BLaER1 treated with 17β-estradiol and CSF1 and Interleukin-3, amounts not matched to agents 10 nM and 100 nM (cell line): ENCODE measurements around the gene AGAP1.

Experiments
- H3K27ac ChIP-seq, 11 experiments: shearing (Covaris generic); formaldehyde crosslinking; 2 replicates each; pipeline ENCODE4 v1.8.1; 2022
- H3K27me3 ChIP-seq, 11 experiments: shearing (Covaris generic); formaldehyde crosslinking; 2 replicates each; pipeline ENCODE4 v1.8.1; 2022
- H3K36me3 ChIP-seq, 11 experiments: shearing (Covaris generic); formaldehyde crosslinking; 2 replicates each; pipeline ENCODE4 v1.8.1; 2022
- H3K4me1 ChIP-seq, 10 experiments: shearing (Covaris generic); formaldehyde crosslinking; 2 replicates each; pipeline ENCODE4 v1.8.1; 2022
- H3K4me2 ChIP-seq, 11 experiments: shearing (Covaris generic); formaldehyde crosslinking; 2 replicates each; pipeline ENCODE4 v1.8.1; 2022
- H3K4me3 ChIP-seq, 10 experiments: shearing (Covaris generic); formaldehyde crosslinking; 2 replicates each; pipeline ENCODE4 v1.8.1; 2022
- H3K9ac ChIP-seq, 11 experiments: shearing (Covaris generic); formaldehyde crosslinking; 2 replicates each; pipeline ENCODE4 v1.8.1; 2022
- H3K9me3 ChIP-seq, 11 experiments: shearing (Covaris generic); formaldehyde crosslinking; replicated peaks in 1 of 11; 2 replicates each; pipeline ENCODE4 v1.8.1; 2022
- H4K20me1 ChIP-seq, 11 experiments: shearing (Covaris generic); formaldehyde crosslinking; 2 replicates each; pipeline ENCODE4 v1.8.1; 2022
- Cebpa-rat ChIP-seq, 11 experiments: shearing (Covaris generic); IDR thresholded peaks; 2 replicates each; pipeline ENCODE4 v1.8.1; 2022

Gene AGAP1

DNA sequence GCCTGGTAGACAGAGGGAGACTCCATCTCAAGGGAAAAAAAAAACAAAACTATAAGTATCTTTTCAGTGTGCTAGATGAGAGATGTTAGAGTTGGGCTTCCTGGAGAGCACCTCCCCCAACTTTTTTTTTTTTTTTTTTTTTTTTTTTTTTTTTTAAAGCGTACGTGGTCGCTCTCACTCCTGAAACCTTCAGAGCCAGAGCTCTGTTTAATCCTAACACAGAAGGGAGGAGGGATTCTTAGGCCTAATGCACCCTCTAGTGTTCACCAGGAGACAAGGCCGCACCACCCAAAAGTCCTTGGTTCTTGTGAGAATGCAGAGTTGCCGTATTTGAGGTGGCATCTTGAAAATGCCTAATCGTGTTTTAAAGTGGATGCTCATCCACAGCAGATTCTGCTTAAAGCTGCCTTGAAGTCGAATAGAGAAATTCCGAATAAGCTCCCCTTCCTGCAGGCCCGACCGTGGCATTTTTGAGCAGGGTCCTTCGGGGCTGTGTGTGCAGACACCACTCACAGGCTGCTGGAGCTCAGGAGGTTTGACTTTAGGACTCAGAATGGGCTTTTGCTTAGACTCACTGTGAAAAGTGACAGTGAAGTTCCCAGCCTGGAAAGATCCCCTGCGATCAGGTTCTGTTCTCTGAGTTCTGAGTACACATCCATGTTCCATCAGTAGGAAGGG is 252.6 kb downstream of the AGAP1 start:
- Histone ChIP-seq H3K4me2 (peak overlapping the region in 1 of 11 experiments; percentile 15; a peak in 1 of 22 replicates), H3K9ac (no peak overlapping the region), H3K27me3 (no peaks in the 10 kb centered on the region), H3K4me3 (no peak overlapping the region), H3K27ac (no peak overlapping the region), H3K36me3 (peaks cover 0 to 81% (median 54%) of the 10 kb centered on the region in 11 experiments; a peak in 18 of 22 replicates), H4K20me1 (peaks cover 0 to 5% (median 0%) of the 10 kb centered on the region in 11 experiments; a peak in 5 of 22 replicates), H3K4me1 (peaks cover 0 to 32% (median 12%) of the 10 kb centered on the region in 10 experiments; a peak in 11 of 20 replicates), H3K9me3 (no peaks in the 10 kb centered on the region)
- TF ChIP-seq Cebpa-rat (IDR thresholded peaks at IDR 0.05): no peak

- peaks cover 0 to 30% (median 11%) of the 10 kb centered on the region in 10 experiments; a peak in 8 of 20 replicates for H3K4me1 ChIP-seq
- H3K4me3 ChIP-seq: no peak overlapping the region
- no peak overlapping the region for H3K27ac ChIP-seq
- no peak overlapping the region for H3K4me2 ChIP-seq
- no peak for TF ChIP-seq Cebpa-rat (IDR thresholded peaks at IDR 0.05)
- no peaks in the 10 kb centered on the region for H3K27me3 ChIP-seq
- peaks cover 0 to 5% (median 0%) of the 10 kb centered on the region in 11 experiments; a peak in 5 of 22 replicates for H4K20me1 ChIP-seq
- no peaks in the 10 kb centered on the region for H3K9me3 ChIP-seq
- H3K9ac ChIP-seq: no peak overlapping the region
- peaks cover 0 to 83% (median 55%) of the 10 kb centered on the region in 11 experiments; a peak in 18 of 22 replicates for H3K36me3 ChIP-seq
Measured at GRCh38 chr2:235747001-235747785, 253.3 kb downstream of the AGAP1 start.

DNA sequence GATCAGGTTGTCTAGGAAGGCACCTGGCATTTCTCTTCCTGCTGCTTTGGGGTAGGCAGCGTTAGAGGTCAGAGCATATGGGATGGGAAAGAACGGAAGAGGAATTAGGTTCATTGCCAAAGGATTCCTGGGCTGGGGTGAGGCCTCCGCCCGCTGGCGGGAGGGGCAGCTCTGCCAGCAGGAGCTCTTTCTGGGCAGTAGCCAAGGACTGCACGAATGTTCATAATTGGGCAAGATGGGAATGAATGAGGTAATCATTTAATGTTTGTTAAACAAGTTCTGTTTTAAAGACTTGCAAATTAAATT is 253.9 kb downstream of the AGAP1 start:
- Histone ChIP-seq H3K9ac (no peak overlapping the region), H3K36me3 (peaks cover 0 to 82% (median 57%) of the 10 kb centered on the region in 11 experiments; a peak in 18 of 22 replicates), H3K27me3 (no peaks in the 10 kb centered on the region), H3K9me3 (no peaks in the 10 kb centered on the region), H4K20me1 (peaks cover 0 to 5% (median 0%) of the 10 kb centered on the region in 11 experiments; a peak in 5 of 22 replicates), H3K4me2 (no peak overlapping the region), H3K4me1 (peaks cover 0 to 26% (median 10%) of the 10 kb centered on the region in 10 experiments; a peak in 8 of 20 replicates), H3K4me3 (no peak overlapping the region), H3K27ac (no peak overlapping the region)
- no peak for TF ChIP-seq Cebpa-rat (IDR thresholded peaks at IDR 0.05)

DNA sequence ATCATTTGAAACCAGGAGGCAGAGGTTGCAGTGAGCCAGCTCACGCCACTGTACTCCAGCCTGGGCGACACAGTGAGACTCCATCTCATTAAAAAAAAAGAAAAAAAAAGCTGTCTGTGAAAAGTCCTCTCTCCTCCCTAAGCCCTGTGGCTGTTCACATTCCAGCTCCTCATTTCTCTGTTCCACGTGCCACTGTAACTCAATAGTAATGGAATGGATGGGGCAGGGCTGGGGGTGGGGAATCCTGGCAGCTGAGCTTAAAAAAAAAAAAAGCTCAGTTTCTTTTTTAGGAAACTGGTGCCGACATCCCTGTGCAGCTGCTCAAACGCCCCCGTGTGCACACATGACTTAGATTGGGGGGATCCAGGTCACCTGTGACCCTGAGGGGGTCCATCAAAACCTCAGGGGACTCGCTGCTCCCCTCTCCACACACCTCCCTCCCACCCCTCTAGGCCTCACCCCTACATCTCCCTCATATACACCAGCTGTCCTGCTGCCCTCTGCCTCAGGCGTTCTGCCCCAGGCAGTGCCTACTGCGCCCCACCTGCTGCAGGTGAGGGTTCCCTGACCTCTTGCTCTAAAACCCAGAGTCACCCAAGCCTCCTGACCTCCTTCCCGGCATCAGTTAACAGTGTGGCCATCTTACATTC is 255.4 kb downstream of the AGAP1 start:
- Histone ChIP-seq H3K36me3 (peaks cover 0 to 80% (median 59%) of the 10 kb centered on the region in 11 experiments; a peak in 18 of 22 replicates), H3K27me3 (no peaks in the 10 kb centered on the region), H3K9ac (peak overlapping the region in 1 of 11 experiments; percentile 31; a peak in 2 of 22 replicates), H3K4me2 (peak overlapping the region in 1 of 11 experiments; percentile 2; a peak in 3 of 22 replicates), H3K27ac (no peak overlapping the region), H3K9me3 (no peaks in the 10 kb centered on the region), H4K20me1 (peaks cover 0 to 5% (median 0%) of the 10 kb centered on the region in 11 experiments; a peak in 4 of 22 replicates), H3K4me3 (no peak overlapping the region), H3K4me1 (peaks cover 0 to 22% (median 7%) of the 10 kb centered on the region in 10 experiments; a peak in 8 of 20 replicates)
- TF ChIP-seq Cebpa-rat (IDR thresholded peaks at IDR 0.05): no peak

GRCh38 chr2:235749771-235750160 is 255.9 kb downstream of the AGAP1 start:
- H3K27me3 ChIP-seq: no peaks in the 10 kb centered on the region

DNA sequence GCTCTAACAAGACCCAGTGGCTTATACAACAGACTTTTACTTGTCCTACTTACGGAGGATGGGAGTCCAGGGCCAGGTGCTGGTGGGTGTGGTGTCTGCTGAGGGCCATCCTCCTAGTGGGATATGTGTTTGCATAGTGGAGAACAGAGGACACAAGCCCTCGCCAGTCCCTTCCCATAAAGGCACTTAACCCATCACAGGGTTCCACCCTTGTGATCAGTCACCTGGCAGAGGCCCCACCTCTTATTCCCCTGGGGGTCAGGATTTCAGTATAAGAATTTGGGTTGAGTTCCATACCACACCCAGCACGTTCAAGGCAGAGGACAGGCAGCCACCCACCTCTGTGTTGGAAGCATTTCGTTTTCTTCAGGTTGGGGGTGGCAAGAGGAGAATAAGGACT is 259.0 kb downstream of the AGAP1 start:
- Histone ChIP-seq H3K4me1 (peaks cover 0 to 37% (median 10%) of the 10 kb centered on the region in 10 experiments; a peak in 10 of 20 replicates), H3K36me3 (peaks cover 0 to 64% (median 39%) of the 10 kb centered on the region in 11 experiments; a peak in 17 of 22 replicates), H3K27me3 (no peaks in the 10 kb centered on the region), H3K27ac (no peak overlapping the region), H4K20me1 (peaks cover 0 to 6% (median 0%) of the 10 kb centered on the region in 11 experiments; a peak in 2 of 22 replicates), H3K4me3 (no peak overlapping the region), H3K9me3 (no peaks in the 10 kb centered on the region), H3K4me2 (no peak overlapping the region), H3K9ac (no peak overlapping the region)
- TF ChIP-seq Cebpa-rat (IDR thresholded peaks at IDR 0.05): no peak

More at GRCh38 chr2:235749771-235750160, 255.9 kb downstream of the AGAP1 start:
- Histone ChIP-seq H3K4me1 (peaks cover 0 to 27% (median 11%) of the 10 kb centered on the region in 10 experiments; a peak in 10 of 20 replicates), H3K4me2 (no peak overlapping the region), H3K9me3 (no peaks in the 10 kb centered on the region), H3K4me3 (no peak overlapping the region), H3K27ac (no peak overlapping the region), H3K9ac (no peak overlapping the region; a peak in 1 of 22 replicates), H4K20me1 (peaks cover 0 to 5% (median 0%) of the 10 kb centered on the region in 11 experiments; a peak in 4 of 22 replicates), H3K36me3 (peaks cover 0 to 75% (median 54%) of the 10 kb centered on the region in 11 experiments; a peak in 18 of 22 replicates)
- no peak for TF ChIP-seq Cebpa-rat (IDR thresholded peaks at IDR 0.05)

GRCh38 chr2:235754357-235755207 is 260.7 kb downstream of the AGAP1 start:
- TF ChIP-seq Cebpa-rat (IDR thresholded peaks at IDR 0.05): no peak
- H3K9ac ChIP-seq: no peak overlapping the region
- peaks cover 0 to 28% (median 6%) of the 10 kb centered on the region in 10 experiments; a peak in 9 of 20 replicates for H3K4me1 ChIP-seq
- H3K27me3 ChIP-seq: no peaks in the 10 kb centered on the region
- no peak overlapping the region for H3K27ac ChIP-seq
- H3K9me3 ChIP-seq: no peaks in the 10 kb centered on the region
- H3K36me3 ChIP-seq: peaks cover 0 to 62% (median 33%) of the 10 kb centered on the region in 11 experiments; a peak in 17 of 22 replicates
- H4K20me1 ChIP-seq: peaks cover 0 to 6% (median 0%) of the 10 kb centered on the region in 11 experiments; a peak in 2 of 22 replicates
- H3K4me3 ChIP-seq: no peak overlapping the region
- H3K4me2 ChIP-seq: peak overlapping the region in 6 of 11 experiments; percentile 17 to 48 (median 24); a peak in 6 of 22 replicates

DNA sequence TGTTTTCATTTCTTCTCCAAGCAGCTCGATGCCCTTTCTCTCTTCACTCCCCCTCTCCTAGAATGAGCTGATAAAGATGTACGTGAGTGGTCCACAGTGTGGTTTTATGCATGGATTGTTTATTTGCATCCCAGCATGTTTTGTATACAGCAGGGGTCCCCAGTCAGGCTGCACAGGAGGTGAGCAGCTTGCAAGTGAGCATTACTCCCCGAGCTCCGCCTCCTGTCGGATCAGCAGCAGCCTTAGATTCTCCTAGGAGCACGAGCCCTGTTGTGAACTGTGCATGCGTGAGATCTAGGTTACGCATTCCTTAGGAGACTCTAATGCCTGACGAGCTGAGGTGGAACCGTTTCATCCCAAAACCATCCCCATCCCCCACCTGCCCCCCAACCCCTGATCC is 262.6 kb downstream of the AGAP1 start:
- Histone ChIP-seq H4K20me1 (peaks cover 0 to 6% (median 0%) of the 10 kb centered on the region in 11 experiments; a peak in 1 of 22 replicates), H3K4me2 (peak overlapping the region in 3 of 11 experiments; percentile 3 to 12 (median 5); a peak in 2 of 22 replicates), H3K9me3 (no peaks in the 10 kb centered on the region), H3K27me3 (no peaks in the 10 kb centered on the region), H3K4me1 (peaks cover 0 to 27% (median 6%) of the 10 kb centered on the region in 10 experiments; a peak in 9 of 20 replicates), H3K9ac (no peak overlapping the region), H3K36me3 (peaks cover 0 to 45% (median 21%) of the 10 kb centered on the region in 11 experiments; a peak in 15 of 22 replicates), H3K27ac (no peak overlapping the region), H3K4me3 (no peak overlapping the region)
- TF ChIP-seq Cebpa-rat (IDR thresholded peaks at IDR 0.05): no peak
